CD14-positive monocyte (primary cell): ENCODE results near the gene ZNF362. TPM values are rescaled to one million over a fixed set of nuclear protein-coding genes. Genes with fewer than 3 reads are reported as not detected.
A peak's percentile ranks its signal among the peaks of the same experiment; 100 is the strongest.

ENCODE experiments used
- DNase-seq, 3 donors: peaks; one replicate each; pipeline ENCODE4 v3.0.0-alpha.2; 2011 to 2022
- H2AFZ ChIP-seq: 2 replicates; pipeline ENCODE4 v1.6.0; 2012; ENCODE audit warnings: mild to moderate bottlenecking, low read depth, low read length, inconsistent platforms; ENCODE audit not compliant: insufficient read depth, poor library complexity, severe bottlenecking
- H3K27ac ChIP-seq, 2 donors: 1 replicate in 1 of 2; 2 replicates in 1 of 2; pipeline ENCODE4 v1.5.1; 2012 to 2013; ENCODE audit warnings: low read length in 2 of 2, control low read depth in 1 of 2, inconsistent platforms in 1 of 2, low read depth in 1 of 2, mild to moderate bottlenecking in 1 of 2
- H3K27me3 ChIP-seq, 2 donors: one replicate each; pipeline versions ENCODE4 v1.6.0 to v1.6.1; 2011 to 2013; ENCODE audit warnings: low read length in 2 of 2; ENCODE audit not compliant: control insufficient read depth in 2 of 2, insufficient read depth in 2 of 2
- H3K36me3 ChIP-seq, 2 donors: replicated peaks in 1 of 2; 1 replicate in 1 of 2; 2 replicates in 1 of 2; pipeline versions ENCODE4 v1.5.1 to v1.6.1; 2012 to 2013; ENCODE audit warnings: low read length in 2 of 2, control low read depth in 1 of 2, inconsistent platforms in 1 of 2, mild to moderate bottlenecking in 1 of 2; ENCODE audit not compliant: insufficient read depth in 2 of 2, control insufficient read depth in 1 of 2
- H3K4me1 ChIP-seq, 2 donors: 1 replicate in 1 of 2; 2 replicates in 1 of 2; pipeline versions ENCODE4 v1.5.1 to v1.6.1; 2012 to 2013; ENCODE audit warnings: low read length in 2 of 2, control low read depth in 1 of 2, inconsistent platforms in 1 of 2, mild to moderate bottlenecking in 1 of 2, moderate library complexity in 1 of 2; ENCODE audit not compliant: insufficient read depth in 2 of 2, control insufficient read depth in 1 of 2
- H3K4me2 ChIP-seq: replicated peaks from 2 replicates; pipeline ENCODE3; 2012; ENCODE audit warnings: low read length, moderate library complexity, mild to moderate bottlenecking; ENCODE audit not compliant: poor library complexity, severe bottlenecking; ENCODE audit errors: extremely low read depth
- H3K4me3 ChIP-seq, 3 experiments: fragments of 200-600 bp in 1 of 3; sonication (generic) in 1 of 3; replicated peaks in 1 of 3; 1 replicate in 2 of 3; 2 replicates in 1 of 3; pipeline ENCODE4 v1.5.1; 2011 to 2013; ENCODE audit warnings: low read length in 3 of 3, mild to moderate bottlenecking in 3 of 3, control low read depth in 2 of 3, low read depth in 2 of 3, inconsistent platforms in 1 of 3, moderate library complexity in 1 of 3
- H3K79me2 ChIP-seq: 2 replicates; pipeline ENCODE4 v1.6.0; 2012; ENCODE audit warnings: mild to moderate bottlenecking, control low read depth, inconsistent platforms, low read length, moderate library complexity; ENCODE audit not compliant: insufficient read depth
- H3K9ac ChIP-seq: 2 replicates; pipeline ENCODE4 v1.6.0; 2017; ENCODE audit warnings: low read length, mild to moderate bottlenecking; ENCODE audit not compliant: insufficient read depth, poor library complexity, severe bottlenecking
- H3K9me3 ChIP-seq, 2 donors: replicated peaks in 1 of 2; 1 replicate in 1 of 2; 2 replicates in 1 of 2; pipeline versions ENCODE4 v1.5.1 to v1.6.1; 2012 to 2013; ENCODE audit warnings: low read length in 2 of 2, control low read depth in 1 of 2; ENCODE audit not compliant: control insufficient read depth in 1 of 2, insufficient read depth in 1 of 2
- H4K20me1 ChIP-seq: 2 replicates; pipeline ENCODE4 v1.6.0; 2012; ENCODE audit warnings: mild to moderate bottlenecking, low read length, control low read depth, moderate library complexity; ENCODE audit not compliant: insufficient read depth
- H3K27ac Mint-ChIP-seq, 7 donors: one replicate each; pipeline ENCODE4 v1.8.0; 2020; ENCODE audit warnings: mild to moderate bottlenecking in 7 of 7, mixed read lengths in 7 of 7, moderate library complexity in 6 of 7, inconsistent platforms in 2 of 7
- H3K27me3 Mint-ChIP-seq, 3 donors: one replicate each; pipeline ENCODE4 v1.8.0; 2021 to 2022; ENCODE audit warnings: low read depth in 3 of 3, mild to moderate bottlenecking in 3 of 3, mixed read lengths in 3 of 3, moderate library complexity in 3 of 3, inconsistent platforms in 1 of 3
- H3K36me3 Mint-ChIP-seq, 2 donors: one replicate each; pipeline ENCODE4 v1.8.0; 2020; ENCODE audit warnings: mixed read lengths in 2 of 2, inconsistent platforms in 1 of 2, mild to moderate bottlenecking in 1 of 2
- H3K4me1 Mint-ChIP-seq: one replicate; pipeline ENCODE4 v1.8.0; 2020; ENCODE audit warnings: mild to moderate bottlenecking, mixed read lengths
- H3K4me3 Mint-ChIP-seq, 2 donors: one replicate each; pipeline ENCODE4 v1.8.0; 2020; ENCODE audit warnings: mild to moderate bottlenecking in 2 of 2, mixed read lengths in 2 of 2, moderate library complexity in 1 of 2
- H3K9me3 Mint-ChIP-seq, 7 donors: one replicate each; pipeline ENCODE4 v1.8.0; 2020 to 2022; ENCODE audit warnings: mixed read lengths in 7 of 7, mild to moderate bottlenecking in 6 of 7, moderate library complexity in 6 of 7, inconsistent platforms in 2 of 7
- WGBS: methylation state at CpG from one replicate; pipeline ENCODE4 v1.1.5; 2013; ENCODE audit warnings: missing lambda C conversion rate; ENCODE audit not compliant: insufficient coverage; 5-methylcytosine and 5-hydroxymethylcytosine counted together
- intact Hi-C, 2 donors: fragments of 100-400 bp; cut with micrococcal nuclease; formaldehyde crosslinking; loops; one replicate each; pipeline versions ENCODE4 v1.15.0 to v1.15.1; 2023
- polyA plus RNA-seq, 3 donors: library from polyadenylated mRNA; depleted of rRNA in 1 of 3; unstranded in 2 of 3; stranded (reverse) in 1 of 3; fragments of 300-500 nt in 2 of 3; fragments of >200 nt in 1 of 3; fragmentation: Illumina TruSeq in 2 of 3; gene quantifications; 1 replicate in 2 of 3; 2 replicates in 1 of 3; pipeline ENCODE4 v1.2.3, GENCODE V29; 2012 to 2021
- TF ChIP-seq, protein P1 (sequence below): fragments of 200-600 bp; IDR thresholded peaks from one replicate; pipeline ENCODE4 v1.8.0; 2022; ENCODE audit warnings: antibody characterized with exemption, mild to moderate bottlenecking

ZNF362 gene
- polyA plus RNA-seq, 3 donors, result 11.4 to 18.9 (median 13.5) TPM

GRCh38 chr1:33292726-33293340 lies 36.5 kb downstream of the ZNF362 start:
- H3K79me2 ChIP-seq, result no peaks in the 10 kb centered on the region
- no peak overlapping the region for H3K4me3 Mint-ChIP-seq
- TF ChIP-seq, protein P1, sequence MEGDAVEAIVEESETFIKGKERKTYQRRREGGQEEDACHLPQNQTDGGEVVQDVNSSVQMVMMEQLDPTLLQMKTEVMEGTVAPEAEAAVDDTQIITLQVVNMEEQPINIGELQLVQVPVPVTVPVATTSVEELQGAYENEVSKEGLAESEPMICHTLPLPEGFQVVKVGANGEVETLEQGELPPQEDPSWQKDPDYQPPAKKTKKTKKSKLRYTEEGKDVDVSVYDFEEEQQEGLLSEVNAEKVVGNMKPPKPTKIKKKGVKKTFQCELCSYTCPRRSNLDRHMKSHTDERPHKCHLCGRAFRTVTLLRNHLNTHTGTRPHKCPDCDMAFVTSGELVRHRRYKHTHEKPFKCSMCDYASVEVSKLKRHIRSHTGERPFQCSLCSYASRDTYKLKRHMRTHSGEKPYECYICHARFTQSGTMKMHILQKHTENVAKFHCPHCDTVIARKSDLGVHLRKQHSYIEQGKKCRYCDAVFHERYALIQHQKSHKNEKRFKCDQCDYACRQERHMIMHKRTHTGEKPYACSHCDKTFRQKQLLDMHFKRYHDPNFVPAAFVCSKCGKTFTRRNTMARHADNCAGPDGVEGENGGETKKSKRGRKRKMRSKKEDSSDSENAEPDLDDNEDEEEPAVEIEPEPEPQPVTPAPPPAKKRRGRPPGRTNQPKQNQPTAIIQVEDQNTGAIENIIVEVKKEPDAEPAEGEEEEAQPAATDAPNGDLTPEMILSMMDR, result no peak
- no peaks in the 10 kb centered on the region for H3K9me3 ChIP-seq
- no peak overlapping the region for H3K4me2 ChIP-seq
- H3K9ac ChIP-seq, result no peak overlapping the region
- DNase-seq, result no peak
- no peaks in the 10 kb centered on the region for H3K27me3 ChIP-seq
- H3K4me3 ChIP-seq, result no peak overlapping the region
- intact Hi-C loops, result no loop called here
- H3K36me3 Mint-ChIP-seq, result peaks cover 65 to 76% of the 10 kb centered on the region in 2 donors
- no peaks in the 10 kb centered on the region for H3K4me1 Mint-ChIP-seq
- H3K27me3 Mint-ChIP-seq, result no peaks in the 10 kb centered on the region
- no peak overlapping the region for H3K27ac ChIP-seq
- H4K20me1 ChIP-seq, result peaks cover 48% of the 10 kb centered on the region
- peaks cover 0 to 7% (median 3%) of the 10 kb centered on the region in 7 donors for H3K9me3 Mint-ChIP-seq
- peaks cover 50 to 70% of the 10 kb centered on the region in 2 donors for H3K36me3 ChIP-seq
- no peak overlapping the region for H2AFZ ChIP-seq
- H3K27ac Mint-ChIP-seq, result peak overlapping the region in 4 of 7 donors; percentile 6 to 80 (median 60)
- H3K4me1 ChIP-seq, result no peaks in the 10 kb centered on the region
- WGBS, result 95% methylated on average over 13 of the region's 13 CpGs

DNA sequence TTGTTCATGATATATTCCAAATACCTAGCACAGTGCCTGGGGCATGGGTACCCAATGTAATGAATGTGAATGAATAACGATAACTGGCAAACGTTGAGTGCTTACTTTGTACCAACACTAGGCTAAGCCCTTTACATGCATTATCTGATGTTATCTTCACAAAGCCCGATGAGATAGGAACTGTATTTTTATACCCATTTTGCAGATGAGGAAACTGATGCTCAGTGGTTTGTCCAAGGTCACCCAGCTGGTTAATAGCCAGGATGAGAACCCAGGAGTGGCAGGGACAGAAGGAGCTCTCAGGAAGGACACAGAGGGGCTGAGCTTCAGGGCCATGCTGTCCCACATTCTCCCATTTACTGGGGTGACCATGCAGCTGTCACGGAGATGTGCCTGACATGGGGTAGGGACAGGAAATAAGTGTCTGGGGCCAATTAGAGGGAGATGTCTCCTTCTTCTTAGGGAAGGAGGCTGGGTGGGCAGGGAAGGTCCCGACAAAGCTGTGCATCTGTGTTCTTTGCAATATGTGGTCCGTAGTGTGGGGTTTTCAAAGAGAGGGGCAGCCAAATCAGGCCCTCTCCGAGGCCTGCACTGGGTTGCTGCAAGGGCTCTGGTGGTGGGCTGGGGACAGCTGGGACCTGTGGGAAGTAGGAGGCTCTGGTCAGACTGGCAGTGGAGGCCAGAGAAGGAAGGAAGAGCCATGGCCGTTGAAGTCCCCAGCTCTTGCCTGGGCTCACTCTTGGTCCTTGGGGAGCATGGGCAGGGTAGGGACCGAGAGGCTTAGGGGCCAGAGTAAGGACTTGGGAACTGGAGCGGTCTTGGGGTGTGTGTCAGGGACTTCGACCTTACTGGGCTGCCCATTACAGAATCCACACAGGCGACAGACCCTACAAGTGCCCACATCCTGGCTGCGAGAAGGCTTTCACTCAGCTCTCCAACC lies 38.0 kb downstream of the ZNF362 start:
- H3K27me3 ChIP-seq, result no peaks in the 10 kb centered on the region
- H3K9me3 ChIP-seq, result no peaks in the 10 kb centered on the region
- no peak overlapping the region for H3K4me2 ChIP-seq
- intact Hi-C loops, result loop anchor here (1.0 to 5.0 kb wide), 4 partner anchors 72 to 178 kb away; partner anchors contain the start of gene ZSCAN20 (in 1 of the 2)
- no peak overlapping the region for H2AFZ ChIP-seq
- Mint-ChIP-seq H3K27me3 (no peaks in the 10 kb centered on the region), H3K4me1 (peaks cover 1% of the 10 kb centered on the region), H3K4me3 (no peak overlapping the region), H3K9me3 (peaks cover 0 to 3% (median 2%) of the 10 kb centered on the region in 7 donors), H3K36me3 (peaks cover 69 to 74% of the 10 kb centered on the region in 2 donors), H3K27ac (peak overlapping the region in 3 of 7 donors; percentile 33 to 73 (median 53))
- H3K36me3 ChIP-seq, result peaks cover 53 to 70% of the 10 kb centered on the region in 2 donors
- no peak overlapping the region for H3K9ac ChIP-seq
- TF ChIP-seq, protein P1, result no peak
- H3K4me1 ChIP-seq, result peaks cover 3 to 6% of the 10 kb centered on the region in 2 donors
- H3K27ac ChIP-seq, result no peak overlapping the region
- 79% methylated on average over 4 of the region's 13 CpGs for WGBS
- DNase-seq, result no peak
- H3K4me3 ChIP-seq, result no peak overlapping the region
- H4K20me1 ChIP-seq, result peaks cover 54% of the 10 kb centered on the region
- H3K79me2 ChIP-seq, result no peaks in the 10 kb centered on the region
